HEK293 (cell line): ENCODE results near the gene PLEKHF1.

ENCODE experiments used
- CTCF ChIP-seq: fragments of 450-650 bp; formaldehyde crosslinking; IDR thresholded peaks from 2 replicates; pipeline ENCODE4 v1.5.1; 2016; ENCODE audit warnings: missing biosample characterization, missing genetic modification characterization
- REPIN1 ChIP-seq: fragments of 450-650 bp; formaldehyde crosslinking; IDR thresholded peaks from 2 replicates; pipeline ENCODE4 v1.5.1; 2017; ENCODE audit warnings: missing biosample characterization, missing genetic modification characterization, low read depth
- SETDB1 ChIP-seq: IDR thresholded peaks from one replicate; pipeline ENCODE4 v1.6.1; 2017; ENCODE audit warnings: mild to moderate bottlenecking, low read length, moderate library complexity, mixed read lengths; ENCODE audit not compliant: insufficient read length
- TRIM28 ChIP-seq: IDR thresholded peaks from 2 replicates; pipeline ENCODE4 v1.6.1; 2011; ENCODE audit warnings: low read length, control low read depth, borderline replicate concordance
- ZBTB21 ChIP-seq: fragments of 450-650 bp; formaldehyde crosslinking; IDR thresholded peaks from 2 replicates; pipeline ENCODE4 v1.5.1; 2017; ENCODE audit warnings: missing biosample characterization, missing genetic modification characterization
- ZBTB26 ChIP-seq: fragments of 450-650 bp; formaldehyde crosslinking; optimal IDR thresholded peaks from 2 replicates; pipeline ENCODE3; 2016; ENCODE audit warnings: missing biosample characterization, mild to moderate bottlenecking, missing genetic modification characterization
- ZBTB8A ChIP-seq: fragments of 450-650 bp; formaldehyde crosslinking; IDR thresholded peaks from 2 replicates; pipeline ENCODE4 v1.5.1; 2016; ENCODE audit warnings: missing biosample characterization, missing genetic modification characterization
- ZFHX2 ChIP-seq: fragments of 450-650 bp; formaldehyde crosslinking; conservative IDR thresholded peaks from 2 replicates; pipeline ENCODE4 v1.5.1; 2016; ENCODE audit warnings: missing biosample characterization, missing genetic modification characterization
- ZNF10 ChIP-seq: fragments of 450-650 bp; formaldehyde crosslinking; IDR thresholded peaks from 2 replicates; pipeline ENCODE4 v1.5.1; 2017; ENCODE audit warnings: missing biosample characterization, missing genetic modification characterization
- ZNF112 ChIP-seq: fragments of 450-650 bp; formaldehyde crosslinking; IDR thresholded peaks from 2 replicates; pipeline ENCODE4 v1.5.0; 2017; ENCODE audit warnings: missing biosample characterization, missing genetic modification characterization
- ZNF133 ChIP-seq: fragments of 450-650 bp; formaldehyde crosslinking; IDR thresholded peaks from 2 replicates; pipeline ENCODE4 v1.5.1; 2016; ENCODE audit warnings: missing biosample characterization, missing genetic modification characterization
- ZNF157 ChIP-seq: fragments of 450-650 bp; formaldehyde crosslinking; IDR thresholded peaks from 2 replicates; pipeline ENCODE4 v1.5.1; 2016; ENCODE audit warnings: missing biosample characterization, missing genetic modification characterization
- ZNF211 ChIP-seq: fragments of 450-650 bp; formaldehyde crosslinking; IDR thresholded peaks from 2 replicates; pipeline ENCODE4 v1.5.1; 2016; ENCODE audit warnings: low read depth, missing biosample characterization, missing genetic modification characterization
- ZNF214 ChIP-seq: fragments of 450-650 bp; formaldehyde crosslinking; IDR thresholded peaks from 2 replicates; pipeline ENCODE4 v1.5.1; 2017; ENCODE audit warnings: missing biosample characterization, mild to moderate bottlenecking, missing genetic modification characterization, borderline replicate concordance
- ZNF223 ChIP-seq: fragments of 450-650 bp; formaldehyde crosslinking; IDR thresholded peaks from 2 replicates; pipeline ENCODE4 v1.5.1; 2016; ENCODE audit warnings: missing biosample characterization, missing genetic modification characterization
- ZNF23 ChIP-seq: fragments of 450-650 bp; formaldehyde crosslinking; IDR thresholded peaks from 2 replicates; pipeline ENCODE4 v1.5.1; 2016; ENCODE audit warnings: missing biosample characterization, missing genetic modification characterization, borderline replicate concordance
- ZNF280C ChIP-seq: fragments of 450-650 bp; formaldehyde crosslinking; IDR thresholded peaks from 2 replicates; pipeline ENCODE4 v1.5.1; 2016; ENCODE audit warnings: missing biosample characterization, missing genetic modification characterization
- ZNF335 ChIP-seq: fragments of 450-650 bp; formaldehyde crosslinking; conservative IDR thresholded peaks from 2 replicates; pipeline ENCODE4 v1.5.1; 2016; ENCODE audit warnings: missing biosample characterization, missing genetic modification characterization
- ZSCAN30 ChIP-seq: fragments of 450-650 bp; IDR thresholded peaks from 2 replicates; pipeline ENCODE4 v1.5.1; 2018; ENCODE audit warnings: missing biosample characterization, mild to moderate bottlenecking, missing genetic modification characterization, moderate library complexity
- TF ChIP-seq, protein P1 (sequence below): fragments of 450-650 bp; IDR thresholded peaks from 2 replicates; pipeline ENCODE4 v1.5.1; 2018; ENCODE audit warnings: missing biosample characterization, missing genetic modification characterization
- TF ChIP-seq, protein P2 (sequence below): fragments of 450-650 bp; formaldehyde crosslinking; IDR thresholded peaks from 2 replicates; pipeline ENCODE4 v1.5.1; 2016; ENCODE audit warnings: missing biosample characterization, missing genetic modification characterization
- TF ChIP-seq, protein P3 (sequence below): fragments of 450-650 bp; IDR thresholded peaks from 2 replicates; pipeline ENCODE4 v1.5.1; 2018; ENCODE audit warnings: missing biosample characterization, mild to moderate bottlenecking, missing genetic modification characterization
- TF ChIP-seq, protein P4 (sequence below): fragments of 450-650 bp; formaldehyde crosslinking; IDR thresholded peaks from 2 replicates; pipeline ENCODE4 v1.5.1; 2016; ENCODE audit warnings: missing biosample characterization, missing genetic modification characterization
- TF ChIP-seq, protein P5 (sequence below): fragments of 450-650 bp; formaldehyde crosslinking; IDR thresholded peaks from 2 replicates; pipeline ENCODE4; 2016; ENCODE audit warnings: missing biosample characterization, missing genetic modification characterization

PLEKHF1 gene

DNA sequence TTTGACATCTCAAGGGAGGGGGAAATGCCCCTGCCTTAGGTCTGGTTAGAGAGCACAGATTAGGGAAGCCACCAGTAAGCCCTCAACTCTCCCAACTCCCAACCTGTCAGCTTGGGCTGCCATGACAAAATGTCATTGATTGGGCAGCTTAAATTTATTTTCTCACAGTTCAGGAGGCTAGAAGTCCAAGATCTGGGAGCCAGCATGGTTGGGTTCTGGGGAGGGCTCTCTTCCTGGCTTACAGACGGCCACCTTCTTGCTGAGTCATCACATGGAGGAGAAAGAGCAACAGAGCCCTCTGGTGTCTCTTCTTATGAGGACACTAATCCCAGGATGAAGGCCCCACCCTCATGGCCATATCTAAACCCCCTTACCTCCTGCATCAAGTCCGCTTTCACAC lies 25.6 kb downstream of the PLEKHF1 start (continued):
- TF ChIP-seq ZFHX2 (tag by site-specific recombination) (0 out of 2 replicates have a peak, but pooled peaks have one; percentile 6), ZNF157 (tag by site-specific recombination) (no peak), ZNF133 (tag by site-specific recombination) (no peak), ZSCAN30 (tag by site-specific recombination) (peak; percentile 70), ZNF335 (tag by site-specific recombination) (peak; percentile 55), SETDB1 (peak; percentile 95), ZBTB26 (no peak), ZNF112 (tag by site-specific recombination) (no peak), ZNF223 (no peak), ZNF214 (no peak; the same call in 1 of the 2 replicates), ZBTB21 (tag by site-specific recombination) (0 out of 2 replicates have a peak, but pooled peaks have one; percentile 30), TRIM28 (peak; percentile 84; the same call in 1 of the 2 replicates), ZBTB8A (peak; percentile 59), ZNF211 (no peak), ZNF280C (tag by site-specific recombination) (0 out of 2 replicates have a peak, but pooled peaks have one; percentile 9), CTCF (peak; percentile 41; the same call in 1 of the 2 replicates), ZNF23 (tag by site-specific recombination) (0 out of 2 replicates have a peak, but pooled peaks have one; percentile 39), ZNF10 (tag by site-specific recombination) (no peak), REPIN1 (tag by site-specific recombination) (no peak)
- TF ChIP-seq, protein P1, sequence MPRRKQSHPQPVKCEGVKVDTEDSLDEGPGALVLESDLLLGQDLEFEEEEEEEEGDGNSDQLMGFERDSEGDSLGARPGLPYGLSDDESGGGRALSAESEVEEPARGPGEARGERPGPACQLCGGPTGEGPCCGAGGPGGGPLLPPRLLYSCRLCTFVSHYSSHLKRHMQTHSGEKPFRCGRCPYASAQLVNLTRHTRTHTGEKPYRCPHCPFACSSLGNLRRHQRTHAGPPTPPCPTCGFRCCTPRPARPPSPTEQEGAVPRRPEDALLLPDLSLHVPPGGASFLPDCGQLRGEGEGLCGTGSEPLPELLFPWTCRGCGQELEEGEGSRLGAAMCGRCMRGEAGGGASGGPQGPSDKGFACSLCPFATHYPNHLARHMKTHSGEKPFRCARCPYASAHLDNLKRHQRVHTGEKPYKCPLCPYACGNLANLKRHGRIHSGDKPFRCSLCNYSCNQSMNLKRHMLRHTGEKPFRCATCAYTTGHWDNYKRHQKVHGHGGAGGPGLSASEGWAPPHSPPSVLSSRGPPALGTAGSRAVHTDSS (tag by site-specific recombination) = peak; percentile 36; the same call in 1 of the 2 replicates
- TF ChIP-seq, protein P2, sequence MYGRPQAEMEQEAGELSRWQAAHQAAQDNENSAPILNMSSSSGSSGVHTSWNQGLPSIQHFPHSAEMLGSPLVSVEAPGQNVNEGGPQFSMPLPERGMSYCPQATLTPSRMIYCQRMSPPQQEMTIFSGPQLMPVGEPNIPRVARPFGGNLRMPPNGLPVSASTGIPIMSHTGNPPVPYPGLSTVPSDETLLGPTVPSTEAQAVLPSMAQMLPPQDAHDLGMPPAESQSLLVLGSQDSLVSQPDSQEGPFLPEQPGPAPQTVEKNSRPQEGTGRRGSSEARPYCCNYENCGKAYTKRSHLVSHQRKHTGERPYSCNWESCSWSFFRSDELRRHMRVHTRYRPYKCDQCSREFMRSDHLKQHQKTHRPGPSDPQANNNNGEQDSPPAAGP (tag by site-specific recombination) = peak; percentile 59; the same call in 1 of the 2 replicates
- TF ChIP-seq, protein P3, sequence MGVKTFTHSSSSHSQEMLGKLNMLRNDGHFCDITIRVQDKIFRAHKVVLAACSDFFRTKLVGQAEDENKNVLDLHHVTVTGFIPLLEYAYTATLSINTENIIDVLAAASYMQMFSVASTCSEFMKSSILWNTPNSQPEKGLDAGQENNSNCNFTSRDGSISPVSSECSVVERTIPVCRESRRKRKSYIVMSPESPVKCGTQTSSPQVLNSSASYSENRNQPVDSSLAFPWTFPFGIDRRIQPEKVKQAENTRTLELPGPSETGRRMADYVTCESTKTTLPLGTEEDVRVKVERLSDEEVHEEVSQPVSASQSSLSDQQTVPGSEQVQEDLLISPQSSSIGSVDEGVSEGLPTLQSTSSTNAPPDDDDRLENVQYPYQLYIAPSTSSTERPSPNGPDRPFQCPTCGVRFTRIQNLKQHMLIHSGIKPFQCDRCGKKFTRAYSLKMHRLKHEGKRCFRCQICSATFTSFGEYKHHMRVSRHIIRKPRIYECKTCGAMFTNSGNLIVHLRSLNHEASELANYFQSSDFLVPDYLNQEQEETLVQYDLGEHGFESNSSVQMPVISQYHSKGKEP (tag by site-specific recombination) = peak; percentile 63; the same call in 1 of the 2 replicates
- TF ChIP-seq, protein P4, sequence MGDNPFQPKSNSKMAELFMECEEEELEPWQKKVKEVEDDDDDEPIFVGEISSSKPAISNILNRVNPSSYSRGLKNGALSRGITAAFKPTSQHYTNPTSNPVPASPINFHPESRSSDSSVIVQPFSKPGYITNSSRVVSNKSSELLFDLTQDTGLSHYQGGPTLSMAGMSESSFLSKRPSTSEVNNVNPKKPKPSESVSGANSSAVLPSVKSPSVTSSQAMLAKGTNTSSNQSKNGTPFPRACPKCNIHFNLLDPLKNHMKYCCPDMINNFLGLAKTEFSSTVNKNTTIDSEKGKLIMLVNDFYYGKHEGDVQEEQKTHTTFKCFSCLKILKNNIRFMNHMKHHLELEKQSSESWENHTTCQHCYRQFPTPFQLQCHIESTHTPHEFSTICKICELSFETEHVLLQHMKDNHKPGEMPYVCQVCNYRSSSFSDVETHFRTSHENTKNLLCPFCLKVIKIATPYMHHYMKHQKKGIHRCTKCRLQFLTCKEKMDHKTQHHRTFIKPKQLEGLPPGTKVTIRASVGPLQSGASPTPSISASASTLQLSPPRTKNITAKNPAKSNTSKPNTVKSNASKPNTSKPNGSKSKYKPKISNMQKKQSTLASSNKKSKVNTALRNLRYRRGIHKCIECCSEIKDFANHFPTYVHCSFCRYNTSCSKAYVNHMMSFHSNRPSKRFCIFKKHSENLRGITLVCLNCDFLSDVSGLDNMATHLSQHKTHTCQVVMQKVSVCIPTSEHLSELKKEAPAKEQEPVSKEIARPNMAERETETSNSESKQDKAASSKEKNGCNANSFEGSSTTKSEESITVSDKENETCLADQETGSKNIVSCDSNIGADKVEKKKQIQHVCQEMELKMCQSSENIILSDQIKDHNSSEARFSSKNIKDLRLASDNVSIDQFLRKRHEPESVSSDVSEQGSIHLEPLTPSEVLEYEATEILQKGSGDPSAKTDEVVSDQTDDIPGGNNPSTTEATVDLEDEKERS = 0 out of 2 replicates have a peak, but pooled peaks have one; percentile 40
- TF ChIP-seq, protein P5, sequence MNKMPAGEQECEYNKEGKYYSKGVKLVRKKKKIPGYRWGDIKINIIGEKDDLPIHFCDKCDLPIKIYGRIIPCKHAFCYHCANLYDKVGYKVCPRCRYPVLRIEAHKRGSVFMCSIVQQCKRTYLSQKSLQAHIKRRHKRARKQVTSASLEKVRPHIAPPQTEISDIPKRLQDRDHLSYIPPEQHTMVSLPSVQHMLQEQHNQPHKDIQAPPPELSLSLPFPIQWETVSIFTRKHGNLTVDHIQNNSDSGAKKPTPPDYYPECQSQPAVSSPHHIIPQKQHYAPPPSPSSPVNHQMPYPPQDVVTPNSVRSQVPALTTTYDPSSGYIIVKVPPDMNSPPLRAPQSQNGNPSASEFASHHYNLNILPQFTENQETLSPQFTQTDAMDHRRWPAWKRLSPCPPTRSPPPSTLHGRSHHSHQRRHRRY (tag by site-specific recombination) = no peak
